Putamen (tissue), 1 donor: Measurements from ENCODE around the gene CLIC3.

ENCODE experiments used
- DNase-seq: peaks from one replicate; pipeline ENCODE4 v3.0.0-alpha.2; 2016; ENCODE audit warnings: low spot score

CLIC3 gene

GRCh38 chr9:137030538-137031527, 34.5 kb upstream of the CLIC3 start:
- no peak for DNase-seq

GRCh38 chr9:137030006-137030405, 33.6 kb upstream of the CLIC3 start:
- DNase-seq, result no peak

DNA sequence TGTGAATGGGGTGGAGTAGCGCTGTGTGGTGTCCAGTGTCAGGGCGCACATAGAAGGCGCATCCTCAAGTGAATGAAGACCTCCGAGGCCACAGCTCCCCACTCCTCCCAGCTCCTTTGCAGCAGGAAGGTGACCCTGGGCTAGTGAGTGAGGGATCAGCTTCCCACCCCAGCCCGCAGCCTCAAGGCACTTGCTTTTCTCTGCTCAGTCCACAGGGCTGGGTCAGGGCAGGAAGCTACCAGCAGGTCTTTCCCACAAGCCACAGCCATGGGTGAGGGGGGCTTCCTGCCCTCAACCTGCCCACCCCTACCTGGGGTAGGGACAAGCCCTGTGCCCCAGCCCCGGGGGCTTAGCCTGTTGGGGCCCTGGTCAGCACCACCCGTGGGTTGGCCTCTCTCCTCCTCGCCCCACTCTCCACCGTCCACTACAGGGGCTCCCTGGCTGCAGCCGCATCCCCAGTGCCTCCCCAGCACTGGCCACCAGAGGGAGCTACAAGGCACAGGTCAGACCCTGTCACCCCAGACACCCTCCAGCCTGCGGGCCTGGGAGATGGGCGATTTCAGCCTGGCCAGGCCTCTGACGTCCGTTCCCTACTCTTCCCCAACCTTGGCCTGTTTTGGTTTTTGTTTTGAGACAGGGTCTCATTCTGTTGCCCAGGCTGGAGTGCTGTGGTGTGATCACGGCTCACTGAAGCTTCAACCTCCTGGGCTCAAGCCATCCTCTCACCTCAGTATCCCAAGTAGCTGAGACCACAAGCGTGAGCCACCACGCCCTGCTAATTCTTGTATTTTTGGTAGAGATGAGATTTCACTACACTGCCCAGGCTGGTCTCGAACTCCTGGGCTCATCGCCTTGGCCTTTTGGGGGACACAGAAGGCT, 32.9 kb upstream of the CLIC3 start:
- peak; percentile 72 for DNase-seq

GRCh38 chr9:137028263-137029057, 32.1 kb upstream of the CLIC3 start:
- DNase-seq, result peak; percentile 82

- no peak for DNase-seq
Measured at GRCh38 chr9:137027369-137028262, 31.2 kb upstream of the CLIC3 start, which contains the start of gene ABCA2. TSS of gene ABCA2 (minus strand) at chr9:137028237. CDS start at chr9:137028140, 97 bp downstream.

DNA sequence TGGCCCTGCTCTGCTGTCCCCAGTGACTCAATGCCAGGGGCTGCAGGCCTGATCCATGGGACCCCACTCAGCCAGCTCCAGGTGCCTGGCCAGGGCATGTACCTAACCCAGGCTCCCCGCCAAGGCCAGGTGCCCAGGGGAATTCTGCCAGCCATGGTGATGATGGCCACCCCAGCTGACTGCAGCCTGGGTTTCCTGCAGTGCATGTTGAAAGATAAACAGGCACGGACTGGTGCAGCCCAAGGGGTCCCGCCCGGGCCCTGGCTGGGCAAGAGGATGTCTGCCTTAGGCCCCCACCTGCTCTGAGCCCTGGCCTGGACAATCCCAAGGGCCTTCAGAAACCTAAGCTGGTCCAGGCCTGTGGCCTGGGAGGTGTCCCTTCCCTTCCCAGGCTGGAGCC, 30.5 kb upstream of the CLIC3 start:
- DNase-seq, result no peak

- DNase-seq, result no peak
Measured at GRCh38 chr9:137026384-137026783, 30.0 kb upstream of the CLIC3 start.

- DNase-seq, result peak; percentile 99
Measured at GRCh38 chr9:137025517-137025966, 29.2 kb upstream of the CLIC3 start.

GRCh38 chr9:137023583-137023991, 27.2 kb upstream of the CLIC3 start:
- peak; percentile 74 for DNase-seq

DNA sequence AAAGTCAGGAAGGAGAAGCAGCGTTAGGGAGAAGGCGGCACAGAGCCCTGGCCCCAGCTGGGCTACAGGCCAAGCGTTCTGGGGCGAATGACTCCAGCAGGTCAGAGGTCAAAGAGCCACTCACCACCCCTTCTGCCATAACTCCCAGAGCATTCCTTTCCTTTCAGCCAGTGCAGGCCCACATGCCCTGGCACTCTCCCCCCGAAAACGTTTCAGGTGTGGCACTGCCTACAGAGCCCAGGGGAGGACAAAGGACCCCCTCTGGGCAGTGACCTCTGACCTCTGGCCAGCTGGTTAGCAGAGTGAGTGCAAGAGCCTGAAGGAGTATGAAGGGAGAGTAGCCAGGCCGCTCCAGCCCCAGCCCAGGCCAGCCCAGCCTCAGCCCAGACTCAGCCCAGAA, 26.8 kb upstream of the CLIC3 start:
- DNase-seq, result peak; percentile 51

- DNase-seq, result no peak
Measured at GRCh38 chr9:137022662-137023008, 26.3 kb upstream of the CLIC3 start.

GRCh38 chr9:137021979-137022661, 25.8 kb upstream of the CLIC3 start:
- DNase-seq, result peak; percentile 94

- no peak for DNase-seq
Measured at GRCh38 chr9:137021568-137021978, 25.2 kb upstream of the CLIC3 start.

DNA sequence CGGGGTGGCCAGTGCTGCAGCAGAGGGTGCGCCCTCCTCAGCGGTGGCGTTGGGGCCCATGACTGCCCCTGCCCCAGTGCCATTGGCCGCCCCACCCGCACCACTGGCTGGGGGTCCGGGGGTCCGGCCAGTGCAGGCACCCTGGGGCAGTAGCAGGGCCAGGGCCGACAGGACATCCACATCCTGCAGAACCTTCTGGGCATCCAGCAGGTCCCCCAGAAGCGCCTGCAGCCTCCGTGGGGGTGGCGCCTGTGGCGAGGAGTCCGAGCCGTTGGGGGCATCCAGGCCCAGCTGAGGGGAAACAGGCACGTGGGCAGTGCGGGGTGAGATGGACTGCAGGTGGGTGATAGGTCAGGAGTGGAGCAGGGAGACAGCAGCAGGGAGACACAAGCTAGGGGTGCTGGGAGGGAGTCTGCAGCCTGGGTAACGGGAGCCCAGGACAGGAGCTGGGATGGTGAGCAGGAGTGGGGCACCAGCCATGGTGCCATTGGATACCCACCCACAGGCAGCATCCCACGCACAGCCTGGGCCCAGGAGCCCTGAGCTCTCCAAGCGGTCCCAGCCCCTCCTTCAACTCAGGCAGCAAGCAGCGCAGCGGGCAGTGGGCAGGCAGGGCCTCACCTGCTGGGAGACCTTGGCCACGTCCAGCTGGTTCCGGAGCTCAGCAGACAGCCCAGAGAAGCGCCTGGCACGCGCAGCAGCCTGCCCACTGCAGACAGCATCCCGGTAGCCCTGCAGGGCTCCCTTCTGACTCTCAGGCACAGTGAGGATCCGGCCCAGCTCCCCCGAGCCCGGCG, 24.6 kb upstream of the CLIC3 start:
- no peak for DNase-seq

- no peak for DNase-seq
Measured at GRCh38 chr9:137019891-137020683, 23.7 kb upstream of the CLIC3 start.

- no peak for DNase-seq
Measured at GRCh38 chr9:137018761-137019559, 22.6 kb upstream of the CLIC3 start.

- DNase-seq, result no peak
Measured at GRCh38 chr9:137017791-137018497, 21.6 kb upstream of the CLIC3 start.
